ENCODE data around the gene KCNMB4.

The KCNMB4 gene

GRCh38 chr12:70360218-70360617 is 5.9 kb upstream of the KCNMB4 start:
- no peak overlapping the region for H3K27ac ChIP-seq (ENCODE audit: low read depth, low read length)
- peaks cover under 1% of the 10 kb centered on the region; the same call in 1 of the 2 replicates for H3K79me2 ChIP-seq (ENCODE audit: control insufficient read depth, low read length)
- H3K9me3 ChIP-seq (ENCODE audit: control insufficient read depth, insufficient read depth, low read length): no peaks in the 10 kb centered on the region
- H4K20me1 ChIP-seq (ENCODE audit: control insufficient read depth, insufficient read depth, low read depth, low read length): no peaks in the 10 kb centered on the region
- no peak for TF ChIP-seq EZH2phosphoT487 (IDR thresholded peaks at IDR 0.05; ENCODE audit: borderline replicate concordance, low read length)
- no peak for TF ChIP-seq CTCF (IDR thresholded peaks at IDR 0.05; ENCODE audit: low read depth, low read length, poor library complexity, severe bottlenecking)
- no peak overlapping the region for H3K4me3 ChIP-seq (ENCODE audit: low read length)
- peaks cover 40% of the 10 kb centered on the region for H3F3A ChIP-seq (ENCODE audit: control insufficient read depth, insufficient read depth)
- H3K9me2 ChIP-seq (replicated peaks; ENCODE audit: control insufficient read depth, low read length): no peaks in the 10 kb centered on the region
- H3K27me3 ChIP-seq (ENCODE audit: control insufficient read depth, low read length): no peaks in the 10 kb centered on the region; the same call in 1 of the 2 replicates
- no peaks in the 10 kb centered on the region for H3K36me3 ChIP-seq (ENCODE audit: control insufficient read depth, low read length)
- peaks cover 62% of the 10 kb centered on the region for H3K4me1 ChIP-seq (ENCODE audit: control insufficient read depth, low read length)
- H3K4me2 ChIP-seq (ENCODE audit: low read length): no peak overlapping the region

DNA sequence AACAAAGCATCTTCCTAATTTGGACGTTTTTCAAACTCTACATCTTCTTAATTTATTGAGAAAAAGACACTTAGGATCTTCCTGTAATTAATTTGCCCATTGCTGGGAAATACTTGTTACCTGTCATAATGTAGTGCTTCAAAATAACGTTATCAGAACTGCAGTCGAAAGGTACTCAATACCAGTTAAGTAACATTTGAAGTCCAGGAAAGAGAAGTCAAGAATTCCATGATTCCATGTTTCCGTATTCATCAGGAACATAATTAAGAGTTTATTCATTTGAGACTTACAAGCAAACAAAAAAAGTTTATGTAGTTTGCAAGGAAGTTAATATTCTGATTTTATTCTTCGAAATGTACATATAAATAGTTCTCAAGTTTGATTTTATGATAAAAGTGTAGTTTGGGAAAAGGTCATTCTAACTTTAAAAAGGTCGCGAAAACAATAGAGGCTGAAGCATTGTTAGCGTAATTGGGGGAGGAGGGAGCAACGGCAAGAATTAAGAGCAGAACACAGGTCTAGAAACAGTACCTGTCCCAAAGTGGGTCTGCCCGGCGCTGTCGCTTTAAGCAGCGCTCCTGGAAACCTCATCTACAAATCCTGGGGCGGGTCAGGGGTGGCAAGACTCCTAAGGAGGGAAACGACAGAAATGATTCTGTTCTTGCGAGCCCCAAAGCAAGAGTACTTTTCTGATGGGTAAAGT is 1.2 kb upstream of the KCNMB4 start:
- Histone ChIP-seq H3K4me3 (ENCODE audit: low read length) (peak overlapping the region; percentile 94), H3K9me2 (replicated peaks; ENCODE audit: control insufficient read depth, low read length) (no peaks in the 10 kb centered on the region), H3K4me1 (ENCODE audit: control insufficient read depth, low read length) (peaks cover 46% of the 10 kb centered on the region), H3F3A (ENCODE audit: control insufficient read depth, insufficient read depth) (peaks cover 36% of the 10 kb centered on the region), H3K9me3 (ENCODE audit: control insufficient read depth, insufficient read depth, low read length) (no peaks in the 10 kb centered on the region), H4K20me1 (ENCODE audit: control insufficient read depth, insufficient read depth, low read depth, low read length) (0 out of 2 replicates have a peak, but pooled peaks cover 7% of the 10 kb centered on the region), H3K27ac (ENCODE audit: low read depth, low read length) (0 out of 2 replicates have a peak overlapping the region, but pooled peaks have one; percentile 64), H3K4me2 (ENCODE audit: low read length) (peak overlapping the region; percentile 97), H3K27me3 (ENCODE audit: control insufficient read depth, low read length) (no peaks in the 10 kb centered on the region; the same call in 1 of the 2 replicates), H3K79me2 (ENCODE audit: control insufficient read depth, low read length) (peaks cover 44% of the 10 kb centered on the region), H3K36me3 (ENCODE audit: control insufficient read depth, low read length) (peaks cover 26% of the 10 kb centered on the region)
- TF ChIP-seq CTCF (IDR thresholded peaks at IDR 0.05; ENCODE audit: low read depth, low read length, poor library complexity, severe bottlenecking): no peak
- TF ChIP-seq EZH2phosphoT487 (IDR thresholded peaks at IDR 0.05; ENCODE audit: borderline replicate concordance, low read length): no peak

GRCh38 chr12:70365398-70365647 is 767 bp upstream of the KCNMB4 start:
- Histone ChIP-seq H3K36me3 (ENCODE audit: control insufficient read depth, low read length) (peaks cover 29% of the 10 kb centered on the region), H3K4me1 (ENCODE audit: control insufficient read depth, low read length) (peaks cover 44% of the 10 kb centered on the region), H3K27me3 (ENCODE audit: control insufficient read depth, low read length) (no peaks in the 10 kb centered on the region; the same call in 1 of the 2 replicates), H3F3A (ENCODE audit: control insufficient read depth, insufficient read depth) (peaks cover 35% of the 10 kb centered on the region), H4K20me1 (ENCODE audit: control insufficient read depth, insufficient read depth, low read depth, low read length) (0 out of 2 replicates have a peak, but pooled peaks cover 7% of the 10 kb centered on the region), H3K4me2 (ENCODE audit: low read length) (peak overlapping the region; percentile 97), H3K9me3 (ENCODE audit: control insufficient read depth, insufficient read depth, low read length) (no peaks in the 10 kb centered on the region), H3K79me2 (ENCODE audit: control insufficient read depth, low read length) (peaks cover 49% of the 10 kb centered on the region), H3K4me3 (ENCODE audit: low read length) (peak overlapping the region; percentile 94), H3K9me2 (replicated peaks; ENCODE audit: control insufficient read depth, low read length) (no peaks in the 10 kb centered on the region), H3K27ac (ENCODE audit: low read depth, low read length) (peak overlapping the region; percentile 64; the same call in 1 of the 2 replicates)
- TF ChIP-seq EZH2phosphoT487 (IDR thresholded peaks at IDR 0.05; ENCODE audit: borderline replicate concordance, low read length): no peak
- no peak for TF ChIP-seq CTCF (IDR thresholded peaks at IDR 0.05; ENCODE audit: low read depth, low read length, poor library complexity, severe bottlenecking)
